COLO668 (cell line): ENCODE measurements around the gene GNG4.
"Not testable (repeated sequence)": the region's sequence is repeated elsewhere in the genome, so short reads cannot be mapped to it uniquely, and the experiment has no call there.

Source experiments
- DNase-seq: peaks from one replicate; lab custom pipeline; 2025; ENCODE audit not compliant: unreplicated experiment; lab: John Stamatoyannopoulos, UW

GNG4 gene

GRCh38 chr1:235546369-235547155, 103.0 kb downstream of the GNG4 start:
- DNase-seq: not testable (repeated sequence)

GRCh38 chr1:235545292-235545930, 104.2 kb downstream of the GNG4 start:
- no peak for DNase-seq

DNA sequence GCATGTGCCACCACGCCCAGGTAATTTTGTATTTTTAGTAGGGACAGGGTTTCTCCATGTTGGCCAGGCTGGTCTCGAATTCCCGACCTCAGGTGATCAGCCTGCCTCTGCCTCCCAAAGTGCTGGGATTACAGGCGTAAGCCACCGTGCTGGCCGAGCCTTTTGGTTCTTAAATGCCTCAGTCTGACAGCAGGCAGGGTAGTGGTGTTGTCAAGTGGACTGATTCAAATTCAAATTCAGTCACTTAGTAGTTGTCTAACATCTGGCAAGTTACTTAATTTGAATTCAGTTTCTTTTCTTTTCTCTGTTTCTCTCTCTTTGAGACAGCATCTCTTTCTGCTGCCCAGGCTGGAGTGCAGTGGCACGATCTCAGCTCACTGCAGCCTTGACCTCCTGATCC, 106.7 kb downstream of the GNG4 start:
- not testable (repeated sequence) for DNase-seq

DNA sequence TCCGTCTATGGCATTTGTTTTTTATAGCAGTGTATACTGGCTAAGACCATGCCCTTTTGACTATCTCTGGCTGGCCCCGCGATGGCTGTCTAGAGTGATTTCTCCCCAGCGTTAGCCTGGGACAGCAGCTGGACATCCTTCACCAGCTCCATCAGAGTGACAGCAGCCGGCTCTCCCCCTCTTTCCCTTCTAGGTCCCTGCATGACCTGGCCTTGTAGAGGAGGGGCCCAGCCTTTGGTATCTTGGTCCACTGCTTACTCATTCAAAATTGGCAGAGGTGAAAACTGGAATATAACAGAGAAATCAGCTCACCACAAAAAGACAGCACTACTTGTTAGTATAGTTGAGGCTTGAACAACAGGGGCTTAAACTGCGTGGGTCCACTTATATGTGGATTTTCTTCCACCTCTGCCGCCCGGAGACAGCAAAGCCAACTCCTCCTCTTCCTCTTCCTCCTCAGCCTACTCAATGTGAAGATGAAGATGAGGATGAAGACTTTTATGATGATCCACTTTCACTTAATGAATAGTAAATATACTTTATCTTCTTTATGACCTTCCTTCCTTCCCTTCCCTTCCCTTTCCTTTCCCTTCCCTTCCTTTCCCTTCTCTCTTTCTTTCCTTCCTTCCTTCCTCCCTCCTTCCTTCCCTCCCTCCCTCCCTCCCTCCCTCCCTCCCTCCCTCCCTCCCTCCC, 116.0 kb downstream of the GNG4 start:
- DNase-seq: no peak

GRCh38 chr1:235532360-235532759, 117.2 kb downstream of the GNG4 start:
- DNase-seq: no peak

DNA sequence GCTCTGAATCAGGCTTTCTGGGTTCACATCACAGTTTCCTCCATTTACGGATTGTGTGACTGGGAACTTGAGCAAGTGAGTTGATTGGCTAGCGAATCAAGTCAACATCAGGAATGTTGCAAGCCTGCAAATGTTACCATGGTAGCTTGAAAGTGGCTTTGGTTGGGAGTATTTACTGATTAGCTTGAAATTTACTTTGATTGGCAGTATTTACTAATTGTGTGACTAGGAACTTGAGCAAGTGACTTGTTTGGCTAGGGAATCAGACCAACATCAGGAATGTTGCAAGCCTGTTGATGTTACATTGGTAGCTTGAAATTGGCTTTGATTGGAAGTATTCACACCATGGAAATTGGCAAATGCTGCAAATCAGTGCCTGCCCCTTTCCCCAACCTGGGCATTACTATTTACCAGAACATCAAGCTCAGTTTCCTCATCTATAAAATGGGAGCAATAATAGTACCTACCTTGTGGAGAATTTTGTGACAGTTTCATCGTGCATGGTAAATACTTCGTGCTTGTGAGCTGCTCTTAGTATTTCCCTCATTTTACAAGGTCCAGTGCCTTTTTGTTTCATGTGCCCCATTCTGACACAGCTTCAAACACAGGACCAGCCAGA, 122.3 kb downstream of the GNG4 start:
- no peak for DNase-seq

GRCh38 chr1:235525314-235525713, 124.3 kb downstream of the GNG4 start:
- DNase-seq: no peak

DNA sequence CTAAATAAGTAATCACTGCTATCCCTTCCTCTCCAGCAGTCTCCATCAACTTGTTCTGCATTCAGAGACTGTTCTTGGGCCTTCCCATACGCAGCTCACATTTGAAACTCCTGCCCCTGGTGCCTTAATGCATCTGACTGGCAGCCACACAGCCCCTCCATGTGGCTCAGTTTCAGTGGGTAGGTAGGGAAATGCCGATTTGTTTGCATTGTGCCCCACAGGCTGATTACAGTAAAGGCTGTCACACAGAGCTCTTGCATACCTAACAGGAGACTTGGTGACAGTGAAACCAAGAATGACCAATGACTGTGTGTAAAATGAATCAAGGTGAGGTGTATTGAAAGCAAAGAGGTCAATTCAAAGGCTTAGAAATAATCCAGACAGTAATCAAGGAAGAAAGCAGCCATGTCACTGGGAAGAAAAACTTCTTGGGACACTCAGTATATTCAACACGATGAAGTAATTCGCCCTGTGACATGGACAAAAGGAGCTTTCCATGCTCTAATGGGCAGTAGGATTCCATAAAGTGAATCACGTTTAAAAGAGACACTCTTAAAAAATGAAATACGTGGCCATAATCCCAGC, 132.6 kb downstream of the GNG4 start:
- DNase-seq: no peak

DNA sequence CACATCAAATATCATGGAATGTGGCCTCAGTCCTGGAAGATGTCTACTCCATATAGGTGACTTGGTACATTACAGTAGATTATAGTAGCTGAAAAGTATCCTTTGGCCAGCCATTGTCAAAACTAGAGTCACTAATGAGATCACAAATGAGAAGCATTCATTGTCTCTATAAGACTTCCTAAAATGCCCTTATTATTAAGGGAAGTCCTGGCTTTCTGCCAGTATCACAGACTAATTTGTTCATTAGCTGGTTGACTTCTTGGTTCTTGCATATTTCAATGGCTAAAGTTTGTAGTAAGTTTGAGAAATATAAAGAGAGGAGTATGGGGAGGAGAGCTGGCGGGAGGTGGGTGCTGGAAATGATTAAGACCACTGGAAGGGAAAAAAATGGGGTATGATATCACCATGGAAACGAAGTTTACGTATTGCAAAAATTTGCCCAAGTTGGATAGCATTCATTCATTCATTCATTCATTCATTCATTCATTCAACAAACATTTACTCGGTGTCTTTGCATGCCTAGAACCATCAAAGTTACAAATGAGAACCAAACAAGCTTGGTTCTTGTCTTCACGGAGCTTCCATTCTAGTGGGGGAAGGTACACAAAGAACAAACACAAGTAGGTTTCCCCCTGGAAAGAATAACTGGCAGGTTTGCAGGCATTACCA, 133.6 kb downstream of the GNG4 start:
- no peak for DNase-seq

GRCh38 chr1:235513495-235514366, 135.9 kb downstream of the GNG4 start:
- DNase-seq: peak; percentile 37

DNA sequence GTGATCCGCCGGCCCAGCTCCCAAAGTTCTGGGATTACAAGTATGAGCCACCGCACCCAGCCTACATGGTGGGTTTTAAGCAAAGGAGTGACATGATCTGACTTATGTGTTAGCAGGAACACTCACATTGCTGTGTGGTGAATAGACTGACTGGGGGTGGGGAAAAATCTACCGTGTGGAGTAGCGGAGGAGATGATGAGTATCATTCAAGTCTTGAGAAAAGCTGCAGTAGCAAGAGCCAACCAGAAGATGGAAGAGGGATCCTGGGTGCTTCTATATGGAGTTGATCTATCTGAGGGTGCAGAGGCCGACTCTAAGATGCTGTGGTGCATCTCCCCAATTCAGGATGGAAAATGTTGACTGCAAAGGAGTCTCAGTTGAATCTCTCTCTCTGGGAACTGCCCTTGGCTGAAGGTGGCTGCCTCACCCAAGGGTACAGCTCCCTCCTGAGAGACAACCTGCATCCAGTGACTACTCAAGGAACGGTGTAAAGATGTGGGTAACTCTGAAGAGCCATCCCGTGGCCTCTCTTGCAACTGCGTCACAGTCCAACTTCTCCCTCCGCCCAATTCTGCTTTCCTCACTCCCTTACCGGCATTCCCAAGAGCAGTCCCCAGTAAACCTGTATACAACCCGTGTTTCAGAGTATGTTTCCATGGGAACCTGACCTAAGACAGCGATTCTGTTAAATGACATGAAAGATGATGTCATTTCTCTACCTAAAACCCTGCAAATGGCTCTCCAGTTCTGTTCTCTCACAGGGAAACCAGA, 137.9 kb downstream of the GNG4 start:
- no peak for DNase-seq

GRCh38 chr1:235510823-235511222, 138.8 kb downstream of the GNG4 start:
- DNase-seq: no peak

DNA sequence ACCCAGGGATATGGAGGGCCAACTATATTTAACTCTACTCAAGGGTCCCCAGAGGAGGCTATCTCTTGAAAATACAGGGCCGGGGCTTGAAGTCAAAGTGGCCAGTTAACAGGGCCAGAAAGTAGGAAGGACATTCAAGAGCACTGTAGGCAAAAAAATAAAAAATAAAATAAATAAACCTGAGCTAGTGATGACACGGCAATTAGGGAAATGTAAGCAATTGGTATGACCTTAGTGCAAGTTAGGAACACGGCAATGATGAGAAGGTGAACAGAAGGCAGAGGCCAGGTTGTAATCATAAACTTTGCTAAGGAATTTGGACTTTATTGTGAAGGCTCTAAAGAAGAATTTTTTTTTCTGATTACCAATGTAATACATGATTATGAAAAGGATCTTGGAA, 142.0 kb downstream of the GNG4 start:
- no peak for DNase-seq

DNA sequence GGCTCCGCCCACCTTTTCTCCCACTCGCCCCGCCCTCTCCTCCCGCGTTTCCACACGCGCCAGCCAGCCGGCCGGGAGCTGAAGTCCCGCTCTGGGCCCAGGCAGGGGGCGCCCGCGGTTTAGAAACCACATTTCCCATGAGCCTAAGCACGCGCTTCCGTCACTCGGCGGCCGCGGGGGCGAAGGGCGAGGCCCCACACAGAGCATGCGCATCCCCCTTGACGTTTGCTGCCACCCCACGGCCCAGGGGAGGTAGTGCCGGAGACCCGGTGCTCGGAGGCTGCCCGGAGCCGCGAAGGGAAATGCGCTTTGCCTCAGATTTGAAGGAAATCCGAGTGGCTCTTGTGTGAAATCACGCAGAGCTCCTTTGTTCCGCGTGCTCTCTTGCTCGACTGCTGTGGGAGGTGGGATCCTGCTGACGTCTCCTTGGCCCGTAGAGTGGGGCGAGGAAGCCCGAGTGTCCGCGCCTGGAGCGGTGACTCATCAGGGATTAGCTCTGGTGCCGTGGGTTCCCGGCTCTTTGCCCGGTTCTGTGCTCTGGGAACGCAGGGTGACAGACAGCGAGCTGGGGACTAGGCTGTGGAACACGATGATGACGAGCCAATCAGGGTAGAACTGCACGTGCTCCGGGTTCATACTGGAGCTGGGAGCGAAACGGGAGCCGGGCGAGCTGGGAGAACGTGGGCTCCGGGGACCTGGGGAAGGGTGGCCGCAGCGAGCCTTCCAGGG, 144.9 kb downstream of the GNG4 start:
- DNase-seq: peak; percentile 100

GRCh38 chr1:235504122-235504493, 145.5 kb downstream of the GNG4 start, which contains the start of gene B3GALNT2:
TSS of gene B3GALNT2 (minus strand) at chr1:235504452. CDS start at chr1:235504252, 200 bp downstream.
- DNase-seq: peak; percentile 92

GRCh38 chr1:235503403-235504121, 146.0 kb downstream of the GNG4 start:
- peak; percentile 79 for DNase-seq

DNA sequence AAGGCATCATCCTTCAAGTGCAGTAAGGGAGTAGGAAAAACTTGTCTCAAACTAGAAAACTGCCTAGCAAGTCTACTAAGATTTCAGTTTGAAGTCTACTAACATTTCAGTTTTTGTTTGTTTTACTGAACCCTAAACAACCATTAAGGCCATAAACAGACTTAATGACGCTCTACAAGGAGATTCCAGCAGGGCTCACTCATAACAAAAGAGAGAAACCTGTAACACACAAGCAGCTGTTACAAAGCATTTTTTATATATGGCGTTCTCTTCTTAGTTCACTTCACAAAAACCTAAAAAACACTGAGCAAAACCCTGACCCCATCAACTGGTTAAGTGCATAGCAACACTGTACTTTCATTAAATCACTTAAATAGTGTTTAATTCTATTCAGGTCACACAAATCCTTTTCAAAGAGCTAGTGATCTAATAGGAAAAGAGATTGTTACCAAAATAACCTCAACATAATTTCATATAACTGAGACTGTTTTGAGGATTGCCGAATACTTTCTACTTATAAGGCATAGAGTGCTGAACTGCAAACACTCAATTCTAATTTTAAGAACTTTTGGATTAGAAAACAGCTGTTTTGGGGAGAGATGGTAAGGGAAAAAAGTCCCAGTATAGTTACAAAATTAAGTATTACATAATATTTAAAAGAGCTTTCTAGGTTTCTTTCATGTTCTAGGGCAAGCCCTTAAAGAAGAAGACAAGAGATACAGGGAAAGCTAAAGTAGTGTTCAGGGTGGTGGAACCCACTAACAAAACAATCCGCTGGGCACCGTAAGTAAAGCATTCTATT, 146.8 kb downstream of the GNG4 start:
- DNase-seq: no peak
